HCT116 (cell line): Measurements from ENCODE around the gene TFE3. TPM values are rescaled to one million over a fixed set of nuclear protein-coding genes. Genes with fewer than 3 reads are reported as not detected.

Source experiments
- ATAC-seq: fragments of 200-7000 bp; cut with Tn5 transposase; 2 replicates; pipeline ENCODE4 v1.9.1; 2020; ENCODE audit warnings: mild to moderate bottlenecking, moderate library complexity
- BruUV-seq: library from RNA; stranded (reverse); fragments of 400-500 nt; replicated peaks from 2 replicates; lab custom pipeline; 2021; lab: Mats Ljungman, UMichigan
- CTCF ChIA-PET: fragments of 300-600 bp; sonication (Branson Sonifier 250); formaldehyde crosslinking; loops from one replicate; lab custom pipeline; 2021; ENCODE audit warnings: antibody characterized with exemption; lab: Charles Lee
- POLR2A ChIA-PET: fragments of 300-600, 350-600 bp; sonication (Branson Sonifier 250); formaldehyde crosslinking; loops from one replicate; lab custom pipeline; 2021; ENCODE audit warnings: antibody characterized with exemption; lab: Charles Lee
- RAD21 ChIA-PET, 2 experiments: fragments of 300-600 bp; sonication (Branson Sonifier 250); formaldehyde crosslinking; loops; one replicate each; lab custom pipeline; 2023; ENCODE audit warnings: low total read pairs in 2 of 2; ENCODE audit not compliant: uncharacterized antibody in 2 of 2, unreplicated experiment in 2 of 2, low non-redundant PET in 1 of 2; lab: Charles Lee
- DNase-seq: peaks from one replicate; pipeline ENCODE4 v3.0.0-alpha.2; 2010; ENCODE audit warnings: low read depth, low spot score
- H2AFZ ChIP-seq: fragments of 200-600 bp; shearing (Covaris generic), sonication (generic); 2 replicates; pipeline ENCODE4 v1.6.1; 2017; ENCODE audit warnings: low read depth, mixed run types, mixed read lengths, antibody characterized with exemption, low read length; ENCODE audit not compliant: poor library complexity, severe bottlenecking
- H3K27ac ChIP-seq: 2 replicates; pipeline ENCODE4 v1.5.1; 2012; ENCODE audit warnings: low read depth, low read length
- H3K27me3 ChIP-seq: fragments of 200-600 bp; sonication (generic); 2 replicates; pipeline ENCODE4 v1.6.1; 2016; ENCODE audit warnings: mixed run types, low read length, mixed read lengths; ENCODE audit not compliant: insufficient read depth
- H3K36me3 ChIP-seq, 2 experiments: fragments of 200-500 bp in 1 of 2; fragments of 200-600 bp in 1 of 2; sonication (Bioruptor generic) in 1 of 2; sonication (generic) in 1 of 2; 2 replicates each; pipeline versions ENCODE4 v1.5.1 to v1.6.1; 2014 to 2016; ENCODE audit warnings: low read length in 2 of 2, inconsistent platforms in 1 of 2, mixed read lengths in 1 of 2, mixed run types in 1 of 2; ENCODE audit not compliant: insufficient read depth in 2 of 2, control insufficient read depth in 1 of 2
- H3K4me1 ChIP-seq, 2 experiments: fragments of 200-600 bp in 1 of 2; sonication (generic) in 1 of 2; 2 replicates each; pipeline versions ENCODE4 v1.5.1 to v1.6.1; 2012 to 2017; ENCODE audit warnings: low read length in 2 of 2, inconsistent platforms in 1 of 2, mild to moderate bottlenecking in 1 of 2, mixed read lengths in 1 of 2, mixed run types in 1 of 2, moderate library complexity in 1 of 2; ENCODE audit not compliant: insufficient read depth in 2 of 2, control insufficient read depth in 1 of 2
- H3K4me2 ChIP-seq: fragments of 200-600 bp; sonication (generic); 2 replicates; pipeline ENCODE4 v1.6.1; 2017; ENCODE audit warnings: mixed run types, low read length, mixed read lengths
- H3K4me3 ChIP-seq, 2 experiments: fragments of 200-600 bp in 1 of 2; sonication (generic) in 1 of 2; replicated peaks in 1 of 2; 2 replicates each; pipeline ENCODE4 v1.5.1; 2011 to 2016; ENCODE audit warnings: low read length in 2 of 2, control low read depth in 1 of 2, low read depth in 1 of 2, mild to moderate bottlenecking in 1 of 2, mixed read lengths in 1 of 2, mixed run types in 1 of 2
- H3K79me2 ChIP-seq: fragments of 200-600 bp; sonication (generic); 2 replicates; pipeline ENCODE4 v1.6.1; 2017; ENCODE audit warnings: mild to moderate bottlenecking, mixed run types, low read length, moderate library complexity, mixed read lengths; ENCODE audit not compliant: insufficient read depth
- H3K9ac ChIP-seq: fragments of 200-600 bp; sonication (generic); 2 replicates; pipeline ENCODE4 v1.6.1; 2016; ENCODE audit warnings: low read length, mixed read lengths
- H3K9me2 ChIP-seq: fragments of 200-600 bp; sonication (generic), shearing (Covaris generic); 2 replicates; pipeline ENCODE4 v1.6.1; 2017; ENCODE audit warnings: mixed run types, mild to moderate bottlenecking, moderate library complexity; ENCODE audit not compliant: insufficient read depth
- H3K9me3 ChIP-seq, 2 experiments: fragments of 200-500 bp in 1 of 2; fragments of 200-600 bp in 1 of 2; sonication (Bioruptor generic) in 1 of 2; sonication (generic) in 1 of 2; 2 replicates each; pipeline ENCODE4 v1.6.1; 2014 to 2017; ENCODE audit warnings: low read length in 2 of 2, mixed read lengths in 2 of 2, inconsistent platforms in 1 of 2, low read depth in 1 of 2, mild to moderate bottlenecking in 1 of 2, mixed run types in 1 of 2, moderate library complexity in 1 of 2; ENCODE audit not compliant: control insufficient read depth in 1 of 2, insufficient read depth in 1 of 2
- H4K20me1 ChIP-seq: fragments of 200-600 bp; sonication (generic), shearing (Covaris generic); 2 replicates; pipeline ENCODE4 v1.6.1; 2017; ENCODE audit warnings: mixed run types, mild to moderate bottlenecking, moderate library complexity; ENCODE audit not compliant: insufficient read depth
- ATF3 ChIP-seq: IDR thresholded peaks from 2 replicates; pipeline ENCODE4 v1.6.1; 2012
- CBX3 ChIP-seq: IDR thresholded peaks from 2 replicates; pipeline ENCODE4 v1.6.1; 2012; ENCODE audit warnings: low read depth
- CEBPB ChIP-seq: IDR thresholded peaks from 2 replicates; pipeline ENCODE4 v1.6.1; 2012; ENCODE audit warnings: low read depth
- EZH2 ChIP-seq: fragments of 200-600 bp; sonication (generic); IDR thresholded peaks from 2 replicates; pipeline ENCODE4 v1.6.1; 2017; ENCODE audit warnings: antibody characterized with exemption, mixed run types
- EZH2phosphoT487 ChIP-seq: fragments of 200-600 bp; IDR thresholded peaks from 2 replicates; pipeline ENCODE4 v1.6.1; 2018; ENCODE audit warnings: antibody characterized with exemption, borderline replicate concordance
- POLR2A ChIP-seq: IDR thresholded peaks from 2 replicates; pipeline ENCODE4 v1.7.0; 2011; ENCODE audit warnings: borderline replicate concordance; ENCODE audit not compliant: insufficient read depth, insufficient read length; ENCODE audit errors: extremely low read depth
- POLR2AphosphoS5 ChIP-seq: IDR thresholded peaks from 2 replicates; pipeline ENCODE4 v1.6.1; 2011; ENCODE audit warnings: mild to moderate bottlenecking, low read depth, low read length, moderate library complexity
- SP1 ChIP-seq: IDR thresholded peaks from 2 replicates; pipeline ENCODE4 v1.6.1; 2012; ENCODE audit warnings: low read depth
- SRF ChIP-seq: IDR thresholded peaks from 2 replicates; pipeline ENCODE4 v1.6.1; 2012; ENCODE audit warnings: low read depth
- ZBTB33 ChIP-seq: IDR thresholded peaks from 2 replicates; pipeline ENCODE4 v1.6.1; 2011; ENCODE audit warnings: mild to moderate bottlenecking, low read length, moderate library complexity; ENCODE audit not compliant: insufficient replicate concordance; ENCODE audit errors: extremely low read depth
- ZFX ChIP-seq: fragments of 450-650 bp; IDR thresholded peaks from 2 replicates; pipeline ENCODE4 v1.6.1; 2017
- intact Hi-C: fragments of 100-400 bp; cut with micrococcal nuclease; formaldehyde crosslinking; loops from 2 replicates; pipeline ENCODE4 v1.10.0; 2022
- total RNA-seq: library from RNA; stranded (reverse); gene quantifications from one replicate; pipeline ENCODE4 v1.2.1, GENCODE V29; 2021; ENCODE audit not compliant: unreplicated experiment

TFE3 gene
- total RNA-seq, 1 experiment from 2014 or later = 17.1 TPM

DNA sequence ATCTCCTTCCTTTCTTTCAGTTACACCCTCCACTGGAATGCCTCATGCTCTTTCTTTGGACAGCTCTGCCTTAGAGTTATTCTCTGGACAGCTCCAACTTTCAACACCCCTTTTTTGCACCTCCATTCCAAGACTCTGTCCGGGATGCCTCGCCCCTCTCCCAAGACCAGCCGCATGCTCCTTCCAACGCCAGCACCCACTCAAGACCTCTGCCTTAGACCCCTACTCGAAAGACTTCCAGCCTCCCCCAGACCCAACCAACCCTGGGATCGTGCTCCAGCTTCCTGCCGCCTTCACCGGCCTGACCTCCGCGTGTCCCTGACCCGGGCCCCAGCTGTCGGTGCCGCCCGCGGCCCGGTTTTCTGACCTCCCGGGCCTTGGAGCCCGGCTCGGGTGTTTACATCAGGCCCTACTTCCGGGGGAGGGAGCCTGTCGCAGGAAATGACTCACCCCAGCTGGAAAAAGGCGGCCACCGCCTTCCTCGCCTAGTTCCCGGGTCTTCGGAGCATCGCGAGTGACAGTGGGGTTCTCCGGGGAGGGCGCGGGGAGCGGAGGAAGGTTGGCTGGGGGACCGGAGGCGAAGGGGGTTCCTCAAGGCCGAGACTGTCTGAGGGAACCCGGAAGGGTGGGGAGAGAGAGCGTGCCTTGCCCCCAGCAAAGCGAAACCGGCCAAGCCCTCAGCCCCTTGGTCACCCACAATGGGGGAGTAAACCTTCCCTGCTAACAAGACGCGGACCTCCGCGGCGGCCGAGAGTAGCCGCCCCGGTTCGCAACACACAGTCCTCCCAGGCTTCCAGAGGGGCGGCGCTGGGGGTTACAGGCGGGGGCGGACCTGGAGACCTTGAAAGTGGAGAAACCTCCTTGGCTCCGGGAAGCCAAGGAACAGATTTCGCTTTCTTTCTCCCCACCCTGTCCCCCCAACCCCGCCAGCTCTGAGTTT lies 36.6 kb upstream of the TFE3 start, which contains the start of gene WDR45:
Gene WDR45, minus strand, starts transcription at position 399 of the 940 bp plus-strand sequence. CDS start 1,792 bp downstream, outside the sequence.
- ATAC-seq (peak; percentile 84), DNase-seq (no peak)
- RAD21 ChIA-PET = no interaction called here
- peaks cover 0 to 5% of the 10 kb centered on the region in 2 experiments; a peak in 1 of 4 replicates for H3K4me1 ChIP-seq
- peak within 1 kb of the TSS; percentile 63 for H3K9ac ChIP-seq
- peak within 1 kb of the TSS; percentile 68 to 71 for H3K4me3 ChIP-seq
- H4K20me1 ChIP-seq = no peaks in the 10 kb centered on the region
- H3K79me2 ChIP-seq = no peaks in the 10 kb centered on the region
- H2AFZ ChIP-seq = no peak within 1 kb of the TSS
- CTCF ChIA-PET = no interaction called here
- TF ChIP-seq ATF3 = no peak
- TF ChIP-seq ZFX = peak; percentile 84
- TF ChIP-seq CEBPB = no peak
- no peak for TF ChIP-seq POLR2A
- TF ChIP-seq SP1 = no peak
- TF ChIP-seq EZH2phosphoT487 = no peak
- no peak for TF ChIP-seq EZH2
- no peak for TF ChIP-seq ZBTB33
- TF ChIP-seq SRF = no peak
- no peak for TF ChIP-seq CBX3
- TF ChIP-seq POLR2AphosphoS5 = peak; percentile 40; the same call in 1 of the 2 replicates
- intact Hi-C loops = no loop called here
- BruUV-seq = TSS peak; percentile 88
- no peaks in the 10 kb centered on the region for H3K36me3 ChIP-seq
- POLR2A ChIA-PET = no interaction called here
- H3K9me2 ChIP-seq = no peaks in the 10 kb centered on the region
- H3K27me3 ChIP-seq = no peaks in the 10 kb centered on the region
- H3K27ac ChIP-seq = peak within 1 kb of the TSS; percentile 54
- no peaks in the 10 kb centered on the region for H3K9me3 ChIP-seq
- peak within 1 kb of the TSS; percentile 81 for H3K4me2 ChIP-seq
